ENCODE measurements around the gene CMSS1.

Gene CMSS1

DNA sequence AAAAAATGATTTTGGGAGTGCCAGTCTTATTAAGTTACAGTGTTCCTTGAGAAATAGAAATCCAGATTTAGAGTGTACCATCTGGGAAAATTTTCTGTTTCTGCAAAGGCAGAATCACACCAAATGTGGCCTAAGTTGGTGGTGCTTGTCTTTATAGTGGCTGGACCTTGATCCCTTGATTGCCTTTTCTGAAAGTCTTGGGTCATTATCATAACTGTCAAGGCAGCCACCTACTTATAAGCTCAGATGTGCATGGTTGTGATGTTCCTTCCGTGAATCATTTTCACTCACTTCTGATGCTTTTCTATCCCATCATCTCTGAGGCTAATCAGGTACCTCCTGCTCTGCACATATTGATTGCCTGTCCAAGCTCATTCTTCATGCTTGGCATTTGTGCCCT, 20.1 kb downstream of the CMSS1 start (continued):
- TF ChIP-seq, protein P1, sequence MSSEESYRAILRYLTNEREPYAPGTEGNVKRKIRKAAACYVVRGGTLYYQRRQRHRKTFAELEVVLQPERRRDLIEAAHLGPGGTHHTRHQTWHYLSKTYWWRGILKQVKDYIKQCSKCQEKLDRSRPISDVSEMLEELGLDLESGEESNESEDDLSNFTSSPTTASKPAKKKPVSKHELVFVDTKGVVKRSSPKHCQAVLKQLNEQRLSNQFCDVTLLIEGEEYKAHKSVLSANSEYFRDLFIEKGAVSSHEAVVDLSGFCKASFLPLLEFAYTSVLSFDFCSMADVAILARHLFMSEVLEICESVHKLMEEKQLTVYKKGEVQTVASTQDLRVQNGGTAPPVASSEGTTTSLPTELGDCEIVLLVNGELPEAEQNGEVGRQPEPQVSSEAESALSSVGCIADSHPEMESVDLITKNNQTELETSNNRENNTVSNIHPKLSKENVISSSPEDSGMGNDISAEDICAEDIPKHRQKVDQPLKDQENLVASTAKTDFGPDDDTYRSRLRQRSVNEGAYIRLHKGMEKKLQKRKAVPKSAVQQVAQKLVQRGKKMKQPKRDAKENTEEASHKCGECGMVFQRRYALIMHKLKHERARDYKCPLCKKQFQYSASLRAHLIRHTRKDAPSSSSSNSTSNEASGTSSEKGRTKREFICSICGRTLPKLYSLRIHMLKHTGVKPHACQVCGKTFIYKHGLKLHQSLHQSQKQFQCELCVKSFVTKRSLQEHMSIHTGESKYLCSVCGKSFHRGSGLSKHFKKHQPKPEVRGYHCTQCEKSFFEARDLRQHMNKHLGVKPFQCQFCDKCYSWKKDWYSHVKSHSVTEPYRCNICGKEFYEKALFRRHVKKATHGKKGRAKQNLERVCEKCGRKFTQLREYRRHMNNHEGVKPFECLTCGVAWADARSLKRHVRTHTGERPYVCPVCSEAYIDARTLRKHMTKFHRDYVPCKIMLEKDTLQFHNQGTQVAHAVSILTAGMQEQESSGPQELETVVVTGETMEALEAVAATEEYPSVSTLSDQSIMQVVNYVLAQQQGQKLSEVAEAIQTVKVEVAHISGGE (tag by site-specific recombination; conservative IDR thresholded peaks at IDR 0.05; ENCODE audit: low read depth), result no peak
- TF ChIP-seq OVOL3 (tag by site-specific recombination; IDR thresholded peaks at IDR 0.05) (no peak), ZNF677 (tag by site-specific recombination; IDR thresholded peaks at IDR 0.05) (no peak)

DNA sequence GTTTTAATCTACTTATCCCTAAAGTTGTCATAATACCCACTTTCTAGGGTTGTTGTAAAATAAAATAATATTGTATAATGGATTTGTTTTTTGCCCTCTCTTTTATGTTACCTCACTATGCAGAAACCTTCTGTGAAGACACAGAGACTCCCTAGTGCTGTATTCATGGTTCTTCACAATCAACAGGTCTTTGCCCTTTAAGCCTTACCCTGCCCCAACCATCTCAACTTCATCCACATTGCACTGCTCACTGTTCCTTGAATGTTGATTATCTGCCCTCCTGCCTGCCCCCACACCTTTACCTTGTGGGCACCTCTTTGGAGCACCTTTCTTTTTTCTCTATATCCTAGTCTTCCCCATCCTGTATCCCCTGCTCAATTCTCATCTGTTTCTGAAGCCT, 21.1 kb downstream of the CMSS1 start:
- H3K4me1 ChIP-seq (ENCODE audit: control insufficient read depth, insufficient read depth, low read length), result peaks cover under 1% of the 10 kb centered on the region; the same call in 1 of the 2 replicates

GRCh38 chr3:99839613-99840012, 22.0 kb downstream of the CMSS1 start:
- ChIA-PET CTCF (no interaction called here), POLR2A (no interaction called here)
- H3K36me3 ChIP-seq (ENCODE audit: control insufficient read depth in 2 of 2, insufficient read depth in 1 of 2, low read length in 2 of 2), result no peaks in the 10 kb centered on the region
- H3K27ac ChIP-seq (ENCODE audit: extremely low read depth, low read depth, low read length), result no peak overlapping the region
- no peak overlapping the region for H3K4me3 ChIP-seq (ENCODE audit: low read depth, low read length)
- no peaks in the 10 kb centered on the region for H3K9me3 ChIP-seq (ENCODE audit: control insufficient read depth, insufficient read depth, low read depth, low read length)
- TF ChIP-seq HIC1 (tag by site-specific recombination; IDR thresholded peaks at IDR 0.05), result no peak
- no peak for TF ChIP-seq ZSCAN18 (tag by site-specific recombination; IDR thresholded peaks at IDR 0.05)
- no peak for TF ChIP-seq ZNF621 (tag by site-specific recombination; IDR thresholded peaks at IDR 0.05)
- TF ChIP-seq ZBTB10 (tag by site-specific recombination; IDR thresholded peaks at IDR 0.05), result no peak
- TF ChIP-seq REPIN1 (tag by site-specific recombination; IDR thresholded peaks at IDR 0.05; ENCODE audit: low read depth), result no peak
- TF ChIP-seq ZNF473 (tag by site-specific recombination; IDR thresholded peaks at IDR 0.05), result no peak
- no peak for TF ChIP-seq AEBP2 (tag by site-specific recombination; IDR thresholded peaks at IDR 0.05; ENCODE audit: borderline replicate concordance)
- TF ChIP-seq ZNF221 (tag by site-specific recombination; IDR thresholded peaks at IDR 0.05; ENCODE audit: borderline replicate concordance), result no peak
- no peak for TF ChIP-seq ZNF529 (tag by site-specific recombination; IDR thresholded peaks at IDR 0.05; ENCODE audit: insufficient replicate concordance)
- TF ChIP-seq ZNF558 (tag by site-specific recombination; IDR thresholded peaks at IDR 0.05), result no peak
- no peak for TF ChIP-seq ZNF560 (tag by site-specific recombination; IDR thresholded peaks at IDR 0.05; ENCODE audit: borderline replicate concordance)
- TF ChIP-seq ZNF121 (tag by site-specific recombination; IDR thresholded peaks at IDR 0.05), result no peak
- no peak for TF ChIP-seq ZNF426 (tag by site-specific recombination; IDR thresholded peaks at IDR 0.05)
- TF ChIP-seq ZNF391 (tag by site-specific recombination; IDR thresholded peaks at IDR 0.05; ENCODE audit: borderline replicate concordance, low read depth), result no peak
- H3K4me1 ChIP-seq (ENCODE audit: control insufficient read depth, insufficient read depth, low read length), result no peaks in the 10 kb centered on the region

More for the DNA sequence above, 21.1 kb downstream of the CMSS1 start:
- no peaks in the 10 kb centered on the region for H3K36me3 ChIP-seq (ENCODE audit: control insufficient read depth in 2 of 2, insufficient read depth in 1 of 2, low read length in 2 of 2)
- ChIA-PET POLR2A (interaction anchor here (0.5 kb wide), 1 partner anchor 388 kb away, joined by 5 read pairs; no protein-coding TSS in a partner anchor), CTCF (no interaction called here)
- H3K4me3 ChIP-seq (ENCODE audit: low read depth, low read length), result no peak overlapping the region
- H3K9me3 ChIP-seq (ENCODE audit: control insufficient read depth, insufficient read depth, low read depth, low read length), result no peaks in the 10 kb centered on the region
- TF ChIP-seq SCRT2 (tag by site-specific recombination; IDR thresholded peaks at IDR 0.05) (peak; percentile 87), ZNF354C (tag by site-specific recombination; IDR thresholded peaks at IDR 0.05; ENCODE audit: borderline replicate concordance, low read depth) (no peak), SCRT1 (tag by site-specific recombination; IDR thresholded peaks at IDR 0.05; ENCODE audit: borderline replicate concordance) (peak; percentile 58; the same call in 1 of the 2 replicates)
- no peak overlapping the region for H3K27ac ChIP-seq (ENCODE audit: extremely low read depth, low read depth, low read length)
